SK-N-SH treated with all-trans-retinoic acid at 6 μM for 48 hours (cell line): Measurements from ENCODE around the gene CHRNA5.

Experiments
- ATAC-seq: fragments of 200-7000 bp; cut with Tn5 transposase; 3 replicates; pipeline ENCODE4 v1.9.1; 2020; ENCODE audit warnings: mild to moderate bottlenecking, moderate library complexity
- ARNTL ChIP-seq: fragments of 450-650 bp; formaldehyde crosslinking; IDR thresholded peaks from 2 replicates; pipeline ENCODE4 v1.5.0; 2020; ENCODE audit warnings: low read depth, mild to moderate bottlenecking, moderate library complexity, borderline replicate concordance
- CREB5 ChIP-seq: fragments of 250-450 bp; sonication (Bioruptor Pico); IDR thresholded peaks from 2 replicates; pipeline ENCODE4 v1.5.1; 2020; ENCODE audit warnings: low read depth, mild to moderate bottlenecking, moderate library complexity
- CSDC2 ChIP-seq: fragments of 250-450 bp; sonication (Bioruptor Pico); IDR thresholded peaks from 2 replicates; pipeline ENCODE4 v1.5.0; 2020; ENCODE audit warnings: mild to moderate bottlenecking, moderate library complexity
- ESRRG ChIP-seq: fragments of 250-450 bp; sonication (Bioruptor Pico); IDR thresholded peaks from 2 replicates; pipeline ENCODE4 v1.6.1; 2021; ENCODE audit warnings: mild to moderate bottlenecking
- GLIS3 ChIP-seq: fragments of 250-450 bp; sonication (Bioruptor Pico); IDR thresholded peaks from 2 replicates; pipeline ENCODE4 v1.5.0; 2020; ENCODE audit warnings: mild to moderate bottlenecking, moderate library complexity
- ISL1 ChIP-seq: fragments of 250-450 bp; sonication (Bioruptor Pico); IDR thresholded peaks from 2 replicates; pipeline ENCODE4 v2.1.2; 2022; ENCODE audit warnings: mild to moderate bottlenecking, moderate library complexity
- OSR1 ChIP-seq: fragments of 250-450 bp; sonication (Bioruptor Pico); IDR thresholded peaks from 2 replicates; pipeline ENCODE4 v1.8.0; 2022; ENCODE audit warnings: moderate library complexity, mild to moderate bottlenecking, inconsistent platforms
- PATZ1 ChIP-seq: fragments of 250-450 bp; sonication (Bioruptor Pico); IDR thresholded peaks from 2 replicates; pipeline ENCODE4 v1.8.0; 2020; ENCODE audit warnings: mild to moderate bottlenecking, moderate library complexity, borderline replicate concordance
- RARB ChIP-seq: fragments of 250-450 bp; sonication (Bioruptor Pico); IDR thresholded peaks from 2 replicates; pipeline ENCODE4 v1.8.0; 2021; ENCODE audit warnings: mild to moderate bottlenecking, moderate library complexity
- SNAI2 ChIP-seq: fragments of 250-450 bp; sonication (Bioruptor Pico); IDR thresholded peaks from 2 replicates; pipeline ENCODE4 v1.5.0; 2020; ENCODE audit warnings: mild to moderate bottlenecking, moderate library complexity
- TCF4 ChIP-seq: fragments of 250-450 bp; sonication (Bioruptor Pico); IDR thresholded peaks from 2 replicates; pipeline ENCODE4 v1.8.0; 2021; ENCODE audit warnings: mild to moderate bottlenecking, moderate library complexity, borderline replicate concordance
- TOX ChIP-seq: fragments of 250-450 bp; sonication (Bioruptor Pico); IDR thresholded peaks from 2 replicates; pipeline ENCODE4 v1.8.0; 2021; ENCODE audit warnings: mild to moderate bottlenecking, moderate library complexity, borderline replicate concordance
- TSHZ2 ChIP-seq: fragments of 250-450 bp; sonication (Bioruptor Pico); IDR thresholded peaks from 2 replicates; pipeline ENCODE4 v1.5.0; 2020; ENCODE audit warnings: mild to moderate bottlenecking, moderate library complexity
- ZC3H10 ChIP-seq: fragments of 250-450 bp; sonication (Bioruptor Pico); IDR thresholded peaks from 2 replicates; pipeline ENCODE4 v1.5.1; 2021; ENCODE audit warnings: mild to moderate bottlenecking, moderate library complexity
- ZFP3 ChIP-seq: fragments of 250-450 bp; sonication (Bioruptor Pico); IDR thresholded peaks from 2 replicates; pipeline ENCODE4 v1.5.0; 2020; ENCODE audit warnings: mild to moderate bottlenecking, moderate library complexity
- ZFP30 ChIP-seq: fragments of 450-650 bp; formaldehyde crosslinking; IDR thresholded peaks from 2 replicates; pipeline ENCODE4 v1.5.0; 2022; ENCODE audit warnings: mild to moderate bottlenecking, moderate library complexity
- ZNF565 ChIP-seq: fragments of 450-650 bp; formaldehyde crosslinking; conservative IDR thresholded peaks from 2 replicates; pipeline ENCODE4 v1.5.0; 2020; ENCODE audit warnings: low read depth, mild to moderate bottlenecking, moderate library complexity
- ZNF70 ChIP-seq: fragments of 450-650 bp; formaldehyde crosslinking; IDR thresholded peaks from 2 replicates; pipeline ENCODE4 v1.5.0; 2020; ENCODE audit warnings: mild to moderate bottlenecking, moderate library complexity
- ZNF8 ChIP-seq: fragments of 450-650 bp; formaldehyde crosslinking; IDR thresholded peaks from 2 replicates; pipeline ENCODE4 v1.5.0; 2020; ENCODE audit warnings: mild to moderate bottlenecking, moderate library complexity
- TF ChIP-seq, protein P1 (sequence below): fragments of 250-450 bp; sonication (Bioruptor Pico); IDR thresholded peaks from 2 replicates; pipeline ENCODE4 v1.8.0; 2021; ENCODE audit warnings: low read depth, mild to moderate bottlenecking, moderate library complexity, borderline replicate concordance

The CHRNA5 gene

GRCh38 chr15:78598348-78598747 is 33.0 kb downstream of the CHRNA5 start:
- ATAC-seq, result no peak
- TF ChIP-seq RARB (CRISPR knock-in tag), result no peak
- TF ChIP-seq OSR1, result no peak
- no peak for TF ChIP-seq SNAI2 (CRISPR knock-in tag)
- TF ChIP-seq CSDC2, result no peak
- TF ChIP-seq PATZ1 (CRISPR knock-in tag), result no peak
- no peak for TF ChIP-seq TCF4
- no peak for TF ChIP-seq ZNF70 (CRISPR knock-in tag)
- TF ChIP-seq ZFP30 (CRISPR knock-in tag), result no peak
- TF ChIP-seq ARNTL (CRISPR knock-in tag), result no peak
- TF ChIP-seq ZFP3 (CRISPR knock-in tag), result no peak
- no peak for TF ChIP-seq CREB5 (CRISPR knock-in tag)
- TF ChIP-seq ISL1 (CRISPR knock-in tag), result no peak

DNA sequence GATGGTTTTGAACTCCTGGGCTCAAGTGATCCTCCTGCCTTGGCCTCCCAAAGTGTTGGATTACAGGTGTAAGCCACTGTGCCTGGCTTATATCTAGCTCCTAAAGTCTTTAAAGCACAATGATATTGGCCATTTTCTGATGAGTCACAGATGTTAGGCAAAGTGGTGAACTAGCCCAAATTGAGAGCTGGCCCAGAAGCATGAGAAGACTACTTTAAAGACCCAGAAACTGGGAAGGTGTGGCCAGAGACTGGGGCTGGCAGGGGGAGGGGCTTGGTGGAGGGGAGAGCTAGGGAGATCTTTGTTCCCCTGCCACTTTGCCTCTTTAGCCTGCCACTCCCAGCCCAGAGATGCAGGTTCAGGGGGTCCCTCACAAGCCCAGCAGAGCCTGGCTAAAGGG is 33.9 kb downstream of the CHRNA5 start:
- ATAC-seq, result no peak
- TF ChIP-seq TSHZ2 (CRISPR knock-in tag), result no peak
- TF ChIP-seq ZC3H10 (CRISPR knock-in tag), result no peak

GRCh38 chr15:78603467-78603866 is 38.1 kb downstream of the CHRNA5 start:
- no peak for ATAC-seq
- TF ChIP-seq GLIS3 (CRISPR knock-in tag), result no peak
- TF ChIP-seq ZNF70 (CRISPR knock-in tag), result no peak
- no peak for TF ChIP-seq CSDC2
- TF ChIP-seq CREB5 (CRISPR knock-in tag), result no peak
- TF ChIP-seq TOX, result no peak
- TF ChIP-seq ZFP3 (CRISPR knock-in tag), result no peak
- no peak for TF ChIP-seq OSR1
- no peak for TF ChIP-seq TCF4

DNA sequence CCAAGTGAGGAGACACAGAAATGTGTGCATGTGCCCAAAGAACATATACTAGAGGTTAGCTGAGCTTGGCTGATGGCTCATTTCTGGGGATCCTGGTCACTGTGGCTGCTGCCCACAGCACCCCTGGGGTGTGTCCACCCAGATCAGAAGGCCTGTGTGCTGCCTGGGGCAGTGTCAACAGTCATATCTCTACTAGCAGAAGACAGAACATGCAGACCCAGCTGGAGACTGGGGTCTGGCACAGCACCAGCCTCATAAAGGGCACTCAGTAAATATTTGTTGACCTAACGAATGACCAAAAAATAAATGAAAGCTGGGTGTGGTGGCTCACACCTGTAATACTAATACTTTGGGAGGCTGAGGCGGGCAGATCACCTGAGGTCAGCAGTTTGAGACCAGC is 39.1 kb downstream of the CHRNA5 start:
- no peak for ATAC-seq
- TF ChIP-seq ZNF565, result no peak
- TF ChIP-seq ZFP30 (CRISPR knock-in tag), result no peak
- TF ChIP-seq CREB5 (CRISPR knock-in tag), result no peak

- ATAC-seq, result no peak
- TF ChIP-seq, protein P1, sequence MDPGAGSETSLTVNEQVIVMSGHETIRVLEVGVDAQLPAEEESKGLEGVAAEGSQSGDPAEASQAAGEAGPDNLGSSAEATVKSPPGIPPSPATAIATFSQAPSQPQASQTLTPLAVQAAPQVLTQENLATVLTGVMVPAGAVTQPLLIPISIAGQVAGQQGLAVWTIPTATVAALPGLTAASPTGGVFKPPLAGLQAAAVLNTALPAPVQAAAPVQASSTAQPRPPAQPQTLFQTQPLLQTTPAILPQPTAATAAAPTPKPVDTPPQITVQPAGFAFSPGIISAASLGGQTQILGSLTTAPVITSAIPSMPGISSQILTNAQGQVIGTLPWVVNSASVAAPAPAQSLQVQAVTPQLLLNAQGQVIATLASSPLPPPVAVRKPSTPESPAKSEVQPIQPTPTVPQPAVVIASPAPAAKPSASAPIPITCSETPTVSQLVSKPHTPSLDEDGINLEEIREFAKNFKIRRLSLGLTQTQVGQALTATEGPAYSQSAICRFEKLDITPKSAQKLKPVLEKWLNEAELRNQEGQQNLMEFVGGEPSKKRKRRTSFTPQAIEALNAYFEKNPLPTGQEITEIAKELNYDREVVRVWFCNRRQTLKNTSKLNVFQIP (CRISPR knock-in tag), result no peak
- TF ChIP-seq TCF4 (no peak), ZC3H10 (CRISPR knock-in tag) (no peak), ESRRG (CRISPR knock-in tag) (no peak), OSR1 (no peak), RARB (CRISPR knock-in tag) (no peak), ZNF8 (CRISPR knock-in tag) (no peak), PATZ1 (CRISPR knock-in tag) (no peak), ZNF565 (no peak)
Observed at GRCh38 chr15:78605201-78605600, 39.9 kb downstream of the CHRNA5 start.
